Stimulated activated CD8-positive, alpha-beta memory T cell treated with anti-CD3 and anti-CD28 coated beads, Interleukin-7, amount 100 ng/mL, for 4 hours (primary cell): ENCODE measurements around the gene STN1.
"Not testable (repeated sequence)": the region's sequence is repeated elsewhere in the genome, so short reads cannot be mapped to it uniquely, and the experiment has no call there.

Experiments used
- DNase-seq, 2 donors: peaks; one replicate each; pipeline ENCODE4 v3.0.0-alpha.2; 2020; ENCODE audit warnings: low read depth in 2 of 2

STN1 gene

GRCh38 chr10:103861505-103861904, 56.5 kb downstream of the STN1 start:
- no peak for DNase-seq

DNA sequence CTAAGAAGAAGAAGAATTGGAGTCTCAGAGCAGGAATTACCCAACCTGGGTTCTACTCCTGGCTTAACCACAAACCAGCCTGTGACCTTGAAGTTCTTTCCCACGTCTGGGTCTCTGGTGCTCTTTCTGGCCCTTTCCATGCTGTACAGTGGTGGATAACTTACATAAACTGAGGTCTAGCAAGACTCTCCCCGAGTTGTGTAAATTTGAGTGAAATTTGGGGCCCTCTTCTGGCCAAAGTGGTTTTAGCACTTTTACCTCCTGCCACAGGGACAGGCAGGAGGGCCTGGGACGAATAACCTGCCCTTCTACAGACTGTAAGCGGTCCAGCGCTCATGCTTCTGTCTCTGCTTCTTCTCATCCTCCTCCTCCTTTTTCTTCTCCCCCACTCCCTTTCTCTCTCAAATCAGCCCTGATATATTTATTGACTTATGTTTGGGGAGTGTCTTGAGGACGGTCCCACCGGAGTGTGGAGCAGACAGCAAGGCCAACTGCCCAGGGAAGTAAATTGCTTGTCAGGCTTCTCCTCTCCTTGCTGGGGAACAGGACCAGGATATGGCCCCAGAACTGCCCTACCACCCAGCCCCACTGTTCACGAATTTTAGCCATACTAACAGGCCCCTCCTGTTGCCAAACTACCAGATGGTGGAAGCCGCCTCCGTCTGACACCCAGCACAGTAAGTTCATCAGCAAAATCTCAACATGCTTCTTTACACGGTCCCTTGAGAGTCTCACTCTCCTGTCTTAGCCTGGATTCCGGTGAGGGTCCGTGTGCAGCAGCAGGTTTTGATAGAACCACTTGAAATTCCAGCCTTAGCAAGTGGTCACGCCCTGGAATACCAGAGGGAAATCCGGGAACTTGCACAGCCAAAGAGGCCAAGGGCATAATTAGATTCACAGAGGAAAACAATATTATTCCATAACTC, 58.6 kb downstream of the STN1 start:
- peak in 1 of 2 donors; percentile 24 for DNase-seq

DNA sequence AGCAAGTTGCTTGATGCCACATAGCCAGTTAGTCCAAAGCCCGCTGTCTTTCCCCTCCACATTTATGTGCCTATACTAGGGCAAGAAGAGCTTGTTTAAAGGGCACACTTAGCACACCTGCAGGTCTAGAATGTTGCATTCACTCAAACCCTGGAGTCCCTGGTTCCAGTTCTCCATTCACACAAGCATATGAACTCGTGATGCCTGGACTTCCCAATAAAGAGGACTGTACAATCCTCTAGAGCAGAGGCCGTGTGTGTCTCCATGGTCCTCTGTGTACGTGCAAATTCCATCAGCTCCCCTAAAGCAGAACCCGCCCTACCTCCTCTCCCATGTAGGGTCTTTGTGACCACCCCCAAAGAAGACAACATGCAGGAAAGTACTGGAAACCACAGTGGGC, 59.6 kb downstream of the STN1 start:
- DNase-seq: no peak

DNA sequence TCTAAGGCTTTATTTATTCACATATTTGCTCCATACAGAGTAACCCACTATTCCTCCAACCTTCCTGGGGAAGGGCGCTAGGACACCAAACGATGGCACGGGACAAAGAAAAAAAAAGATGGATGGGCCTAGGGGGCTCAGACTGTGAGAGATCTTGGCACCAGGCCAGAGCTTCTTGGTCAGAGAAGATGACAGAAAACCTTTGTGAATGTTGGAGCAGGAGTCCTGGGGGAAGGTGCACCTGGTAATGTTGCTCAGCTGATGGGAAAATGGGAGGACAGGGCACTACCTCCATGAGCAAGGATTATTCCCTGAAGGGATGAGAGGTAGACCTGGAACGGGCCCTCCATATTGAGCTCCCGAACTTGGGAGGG, 61.2 kb downstream of the STN1 start:
- no peak for DNase-seq

- DNase-seq: no peak
Observed at GRCh38 chr10:103855852-103856796, 61.9 kb downstream of the STN1 start.

DNA sequence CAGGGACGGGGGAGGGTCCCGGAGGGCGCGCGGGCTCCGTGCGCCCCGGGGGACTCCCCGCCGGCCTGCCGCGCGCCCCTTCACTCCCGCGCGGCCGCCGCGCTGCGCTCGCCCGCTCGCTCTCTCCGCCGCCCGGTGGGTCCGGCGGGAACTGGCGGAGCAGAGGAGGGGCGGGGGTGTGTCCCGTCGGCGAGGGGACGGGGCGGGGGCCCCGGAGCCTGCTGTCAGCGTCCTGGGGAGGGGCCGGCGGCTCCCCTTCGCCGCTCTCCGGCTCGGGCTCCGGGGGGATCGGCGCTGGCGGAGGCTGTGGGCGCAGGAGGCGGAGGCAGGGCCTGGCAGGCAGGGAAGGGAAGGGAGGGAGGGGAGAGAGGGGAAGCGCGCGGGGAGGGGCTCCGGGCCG, 62.6 kb downstream of the STN1 start, which contains the start of gene SH3PXD2A:
Gene SH3PXD2A (minus strand): TSS at position 153 of the 400 bp plus-strand sequence. CDS start 310 bp downstream, outside the sequence.
- DNase-seq: no peak

DNA sequence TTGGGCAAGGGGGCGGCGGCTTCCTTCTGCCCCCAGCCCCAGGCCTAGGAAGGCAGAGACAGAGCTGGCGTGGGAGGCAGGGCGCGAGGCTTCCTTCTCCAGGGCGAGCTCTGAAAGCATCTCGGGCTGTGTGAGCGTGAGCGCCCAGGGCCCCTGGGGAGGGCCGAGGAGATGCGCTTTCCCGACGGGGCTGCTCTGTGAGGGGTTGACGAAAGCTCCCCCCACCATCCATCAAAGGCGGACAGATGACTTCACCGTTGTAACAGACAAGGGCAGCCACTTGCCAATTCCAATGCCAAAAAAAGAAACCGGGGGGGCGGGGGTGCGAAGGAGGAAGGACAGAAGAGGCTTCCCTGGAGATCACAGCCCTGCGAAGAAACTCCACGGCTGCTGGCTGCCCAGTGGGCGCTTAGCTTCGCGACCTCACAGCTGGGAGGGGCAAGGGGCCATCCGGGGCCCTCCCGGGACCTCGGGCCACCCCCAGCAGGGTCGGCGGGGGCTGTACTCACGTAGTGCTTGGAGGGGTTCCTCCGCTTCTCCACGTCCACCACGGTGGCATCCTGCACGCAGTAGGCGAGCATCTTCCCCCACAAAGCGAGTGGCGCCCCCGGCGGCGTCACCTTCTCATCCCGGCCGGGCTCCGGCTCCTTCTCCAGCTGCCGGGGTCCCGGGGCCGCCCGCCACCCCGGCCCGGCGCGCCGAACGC, 63.1 kb downstream of the STN1 start:
- no peak for DNase-seq

GRCh38 chr10:103854265-103854685, 63.7 kb downstream of the STN1 start:
- DNase-seq: no peak

DNA sequence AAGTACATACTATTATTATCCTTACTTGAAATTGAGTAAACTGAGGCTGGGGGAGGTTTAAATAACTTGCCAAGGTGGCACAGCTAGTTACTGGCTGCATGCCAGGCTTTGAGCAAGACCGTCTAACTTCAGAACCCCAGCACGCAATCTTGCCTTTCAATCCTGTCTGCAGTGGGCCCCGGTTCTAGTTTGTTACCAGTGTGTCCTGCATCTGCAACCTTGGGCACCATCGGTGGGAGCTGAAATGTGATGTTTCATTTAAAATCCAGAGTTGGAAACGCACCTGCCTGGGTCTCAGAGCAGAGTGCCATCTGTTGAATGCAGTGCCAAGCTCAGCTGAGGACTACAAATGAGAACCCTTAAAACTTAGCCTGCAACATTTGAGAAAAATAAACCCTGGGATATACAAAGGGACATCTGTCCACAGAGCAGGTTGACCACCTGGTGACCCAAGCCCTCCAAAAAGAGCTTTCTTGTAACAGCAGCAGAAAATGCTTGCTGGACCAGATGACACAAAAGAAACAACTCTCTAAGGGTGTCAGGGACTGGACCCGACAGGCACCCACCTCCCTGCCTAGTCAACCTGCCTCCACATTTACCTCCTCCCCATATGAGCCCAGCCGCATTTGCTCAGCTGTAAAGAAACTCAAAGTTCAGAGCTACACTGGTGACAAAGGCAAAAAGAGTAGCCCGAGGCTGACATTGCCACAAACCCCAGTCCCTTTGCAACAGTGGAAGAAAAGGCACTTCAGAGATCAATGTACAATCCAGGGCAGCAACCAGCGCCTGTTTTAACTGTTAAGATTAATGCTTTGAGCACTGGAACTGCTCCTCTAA, 64.3 kb downstream of the STN1 start:
- no peak for DNase-seq

- DNase-seq: no peak
Observed at GRCh38 chr10:103852856-103853255, 65.1 kb downstream of the STN1 start.

DNA sequence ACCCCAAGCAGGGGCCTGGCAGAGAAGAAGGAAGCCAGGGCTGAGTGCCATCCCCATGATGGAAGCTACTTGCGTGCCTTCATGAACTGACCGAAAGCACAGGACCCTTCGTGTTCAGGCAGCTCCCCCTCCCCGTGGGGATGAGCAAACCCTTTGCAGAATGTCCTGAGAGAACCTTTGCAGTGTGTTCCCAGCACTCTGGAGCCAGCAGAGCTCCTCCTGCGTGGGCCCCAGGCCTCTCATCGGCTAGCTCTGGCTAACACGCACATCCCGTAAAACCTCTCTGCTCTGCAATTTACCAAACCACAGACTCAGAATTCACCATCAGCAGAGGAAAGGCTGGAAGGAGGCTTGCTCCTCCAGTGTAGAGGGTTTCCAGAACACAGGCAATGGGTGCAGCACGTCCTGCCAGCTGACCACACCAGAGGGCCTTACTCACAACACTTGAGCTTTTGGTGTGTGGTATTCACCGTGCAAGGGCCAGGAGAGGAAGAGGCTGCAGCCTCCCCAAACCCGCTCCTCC, 65.7 kb downstream of the STN1 start:
- no peak for DNase-seq

- DNase-seq: no peak
Observed at GRCh38 chr10:103851261-103851660, 66.7 kb downstream of the STN1 start.

DNA sequence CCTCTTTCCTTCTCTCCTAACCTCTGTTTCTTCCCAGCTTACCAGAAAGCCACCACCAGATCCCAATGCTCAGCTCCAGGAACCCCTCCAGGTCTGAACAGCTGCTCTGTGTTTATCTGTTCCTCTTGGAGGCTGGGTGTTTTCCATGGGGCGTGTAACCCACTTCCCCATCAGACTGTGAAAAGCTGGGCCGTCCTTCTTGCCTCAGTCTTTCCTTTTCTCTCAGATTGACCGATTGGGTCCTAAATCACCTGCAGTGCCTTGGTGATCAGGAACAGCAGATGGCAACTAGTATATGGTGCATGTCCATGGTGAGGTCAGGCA, 67.5 kb downstream of the STN1 start:
- no peak for DNase-seq

GRCh38 chr10:103849880-103850571, 68.0 kb downstream of the STN1 start:
- DNase-seq: no peak

- DNase-seq: no peak
Observed at GRCh38 chr10:103849212-103849877, 68.6 kb downstream of the STN1 start.

DNA sequence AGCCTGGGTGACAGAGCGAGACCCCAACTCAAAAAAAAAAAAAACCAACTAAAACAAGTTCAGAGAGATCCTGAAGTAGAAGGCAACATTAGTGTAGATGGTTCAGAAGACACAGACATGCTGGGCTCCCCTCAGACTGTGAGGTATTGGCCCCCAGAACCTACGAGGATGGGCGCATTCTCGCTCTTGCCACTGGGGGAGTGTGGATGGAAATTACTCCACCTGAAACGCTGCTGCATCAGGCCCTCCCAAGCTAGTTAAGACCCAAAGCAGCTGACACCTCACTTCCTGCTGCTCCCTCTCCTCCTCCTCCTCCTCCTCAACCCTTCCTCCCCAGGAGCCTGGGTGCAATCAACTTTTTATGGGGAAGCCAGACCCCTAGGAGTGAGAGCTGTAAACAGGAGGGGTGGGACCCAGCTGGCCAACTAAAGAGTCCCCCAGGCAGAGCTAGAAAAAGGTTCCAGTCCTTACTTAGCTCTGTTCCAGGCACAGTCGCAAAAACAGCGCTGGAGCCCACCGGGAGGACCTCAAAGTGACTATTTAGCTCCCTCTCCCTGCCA, 70.0 kb downstream of the STN1 start:
- DNase-seq: no peak

GRCh38 chr10:103847346-103847745, 70.6 kb downstream of the STN1 start:
- no peak for DNase-seq

- DNase-seq: no peak
Observed at GRCh38 chr10:103845972-103846371, 72.0 kb downstream of the STN1 start.

DNA sequence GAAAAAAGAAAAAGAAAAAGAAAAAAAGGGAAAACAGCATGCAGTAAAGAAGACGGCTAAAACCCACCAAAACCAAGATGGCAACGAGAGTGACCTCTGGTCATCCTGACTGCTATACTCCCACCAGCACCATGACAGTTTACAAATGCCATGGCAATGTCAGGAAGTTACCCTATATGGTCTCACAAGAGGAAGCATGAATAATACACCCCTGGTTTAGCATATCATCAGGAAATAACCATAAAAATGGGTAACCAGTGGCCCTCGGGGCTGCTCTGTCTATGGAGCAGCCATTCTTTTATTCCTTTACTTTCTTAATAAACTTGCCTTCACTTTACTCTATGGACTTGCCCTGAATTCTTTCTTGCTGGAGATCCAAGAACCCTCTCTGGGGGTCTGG, 72.6 kb downstream of the STN1 start:
- DNase-seq: not testable (repeated sequence)
